Measurements from ENCODE around the gene METTL1.

METTL1 gene

GRCh38 chr12:57767305-57767698, 4.6 kb downstream of the METTL1 start:
- DNase-seq (ENCODE audit: low read depth) = no peak
- no peak for TF ChIP-seq CTCF (conservative IDR thresholded peaks at IDR 0.05; ENCODE audit: low read depth, low read length)
- H3K4me3 ChIP-seq (ENCODE audit: low read depth, low read length) = no peak overlapping the region

- DNase-seq (ENCODE audit: low read depth) = peak; percentile 44
Observed at GRCh38 chr12:57766464-57767304, 5.2 kb downstream of the METTL1 start, which contains the start of gene CYP27B1. CYP27B1 (minus strand) TSS chr12:57767078; CDS start chr12:57767041, 37 bp downstream.

GRCh38 chr12:57765698-57766463, 6.0 kb downstream of the METTL1 start:
- TF ChIP-seq CTCF (conservative IDR thresholded peaks at IDR 0.05; ENCODE audit: low read depth, low read length) = no peak
- peak overlapping the region; percentile 42 for H3K4me3 ChIP-seq (ENCODE audit: low read depth, low read length)
- DNase-seq (ENCODE audit: low read depth) = no peak

More at GRCh38 chr12:57766464-57767304, 5.2 kb downstream of the METTL1 start, which contains the start of gene CYP27B1:
- H3K4me3 ChIP-seq (ENCODE audit: low read depth, low read length) = peak within 1 kb of the TSS; percentile 38
- no peak for TF ChIP-seq CTCF (conservative IDR thresholded peaks at IDR 0.05; ENCODE audit: low read depth, low read length)

- DNase-seq (ENCODE audit: low read depth) = peak; percentile 29
- peak overlapping the region; percentile 42 for H3K4me3 ChIP-seq (ENCODE audit: low read depth, low read length)
- TF ChIP-seq CTCF (conservative IDR thresholded peaks at IDR 0.05; ENCODE audit: low read depth, low read length) = peak; percentile 48
Observed at GRCh38 chr12:57765003-57765697, 6.8 kb downstream of the METTL1 start.

- H3K4me3 ChIP-seq (ENCODE audit: low read depth, low read length) = peak overlapping the region; percentile 42
- DNase-seq (ENCODE audit: low read depth) = no peak
- TF ChIP-seq CTCF (conservative IDR thresholded peaks at IDR 0.05; ENCODE audit: low read depth, low read length) = no peak
Observed at GRCh38 chr12:57764662-57765002, 7.3 kb downstream of the METTL1 start.

- H3K4me3 ChIP-seq (ENCODE audit: low read depth, low read length) = no peak overlapping the region
- DNase-seq (ENCODE audit: low read depth) = no peak
- TF ChIP-seq CTCF (conservative IDR thresholded peaks at IDR 0.05; ENCODE audit: low read depth, low read length) = no peak
Observed at GRCh38 chr12:57763881-57764661, 7.8 kb downstream of the METTL1 start.

Data from choroid plexus epithelial cell (primary cell).